GM12878 (cell line): Measurements from ENCODE around the gene MYRF. TPM values are rescaled to one million over a fixed set of nuclear protein-coding genes. Genes with fewer than 3 reads are reported as not detected.

Experiments
- ATF7 ChIP-seq: fragments of 450-650 bp; IDR thresholded peaks from 2 replicates; pipeline ENCODE4 v1.6.1; 2016; ENCODE audit warnings: low read depth, mild to moderate bottlenecking
- BMI1 ChIP-seq: fragments of 450-650 bp; IDR thresholded peaks from 2 replicates; pipeline ENCODE4 v1.6.1; 2016; ENCODE audit warnings: mild to moderate bottlenecking, moderate library complexity, borderline replicate concordance
- CUX1 ChIP-seq: IDR thresholded peaks from 2 replicates; pipeline ENCODE4 v1.6.1; 2012; ENCODE audit warnings: improper control_type of control experiment, low read depth, low read length; ENCODE audit not compliant: insufficient replicate concordance
- ELK1 ChIP-seq: IDR thresholded peaks from 2 replicates; pipeline ENCODE4 v1.6.1; 2012; ENCODE audit warnings: low read depth, low read length, improper control_type of control experiment
- EP300 ChIP-seq, 2 experiments: fragments of 150-350 bp in 1 of 2; IDR thresholded peaks; 2 replicates each; pipeline ENCODE4 v1.6.1; 2011 to 2012; ENCODE audit warnings: low read depth in 2 of 2, low read length in 2 of 2, borderline replicate concordance in 1 of 2, improper control_type of control experiment in 1 of 2, inconsistent platforms in 1 of 2; ENCODE audit not compliant: control insufficient read depth in 1 of 2
- HDGF ChIP-seq: fragments of 450-650 bp; IDR thresholded peaks from 2 replicates; pipeline ENCODE4 v1.6.1; 2016; ENCODE audit warnings: antibody characterized with exemption
- JUNB ChIP-seq: IDR thresholded peaks from 2 replicates; pipeline ENCODE4 v1.6.1; 2016; ENCODE audit warnings: antibody characterized with exemption, mild to moderate bottlenecking
- JUND ChIP-seq: IDR thresholded peaks from 2 replicates; pipeline ENCODE4 v1.6.1; 2012; ENCODE audit warnings: low read depth, mild to moderate bottlenecking, low read length, improper control_type of control experiment, moderate library complexity
- KLF5 ChIP-seq: fragments of 450-650 bp; IDR thresholded peaks from 2 replicates; pipeline ENCODE4 v1.6.1; 2014; ENCODE audit warnings: mild to moderate bottlenecking; ENCODE audit not compliant: partially characterized antibody
- MEF2A ChIP-seq: IDR thresholded peaks from 2 replicates; pipeline ENCODE4 v1.6.1; 2011; ENCODE audit warnings: low read depth, mild to moderate bottlenecking, low read length, moderate library complexity; ENCODE audit not compliant: insufficient read depth
- NFYB ChIP-seq: IDR thresholded peaks from 2 replicates; pipeline ENCODE4 v1.6.1; 2011; ENCODE audit warnings: low read depth, mild to moderate bottlenecking, low read length, improper control_type of control experiment, moderate library complexity; ENCODE audit not compliant: insufficient read depth
- NR2F1 ChIP-seq: fragments of 450-650 bp; conservative IDR thresholded peaks from 2 replicates; pipeline ENCODE4 v1.6.1; 2017; ENCODE audit warnings: mild to moderate bottlenecking
- POU2F2 ChIP-seq: IDR thresholded peaks from 3 replicates; pipeline ENCODE4 v1.6.1; 2011; ENCODE audit warnings: low read depth, mild to moderate bottlenecking, low read length, borderline replicate concordance
- RB1 ChIP-seq: fragments of 450-650 bp; formaldehyde crosslinking; IDR thresholded peaks from 2 replicates; pipeline ENCODE4 v1.6.1; 2017; ENCODE audit warnings: mild to moderate bottlenecking, borderline replicate concordance
- REST ChIP-seq: IDR thresholded peaks from 2 replicates; pipeline ENCODE4 v1.6.1; 2012; ENCODE audit warnings: mild to moderate bottlenecking, low read depth, low read length
- RUNX3 ChIP-seq: IDR thresholded peaks from 2 replicates; pipeline ENCODE4 v1.6.1; 2012; ENCODE audit warnings: low read length, inconsistent platforms
- STAT3 ChIP-seq: IDR thresholded peaks from 2 replicates; pipeline ENCODE4 v1.6.1; 2011; ENCODE audit warnings: low read depth, low read length, improper control_type of control experiment
- TBL1XR1 ChIP-seq: IDR thresholded peaks from 2 replicates; pipeline ENCODE4 v1.6.1; 2012; ENCODE audit warnings: low read depth, low read length, improper control_type of control experiment
- ZNF274 ChIP-seq: IDR thresholded peaks from one replicate; pipeline ENCODE4 v1.8.0; 2011; ENCODE audit not compliant: insufficient read length, insufficient read depth
- polyA plus RNA-seq, 11 experiments: library from polyadenylated mRNA; depleted of rRNA in 4 of 11; unstranded in 6 of 11; stranded (reverse) in 5 of 11; fragments of >200 nt; fragmentation: Nextera tagmentation in 4 of 11; fragmentation: Illumina TruSeq in 1 of 11; extraction: Ambion mirVana in 4 of 11; extraction: Trizol in 1 of 11; gene quantifications; 1 replicate in 1 of 11; 2 replicates in 10 of 11; pipeline versions ENCODE4 v1.2.1 to v1.2.3, GENCODE V29; 2011 to 2016; ENCODE audit warnings: inconsistent platforms in 2 of 11, missing spikeins in 2 of 11, low read depth in 1 of 11
- total RNA-seq, 4 experiments: library from RNA; depleted of rRNA in 3 of 4; stranded (reverse); fragments of >200 nt in 3 of 4; fragmentation: Illumina TruSeq in 1 of 4; extraction: Trizol in 1 of 4; gene quantifications; 2 replicates each; pipeline versions ENCODE4 v1.2.1 to v1.2.3, GENCODE V29; 2013 to 2021

MYRF gene
- total and polyA plus RNA-seq, 10 of the 15 experiments (the other 5 are each of a cell fraction or from before 2014, with no cell fraction given): 0.27 to 15.6 (median 0.89) TPM

GRCh38 chr11:61756452-61757212, 4.2 kb downstream of the MYRF start (continued):
- peak; percentile 82 for TF ChIP-seq CUX1
- TF ChIP-seq KLF5: no peak
- no peak for TF ChIP-seq STAT3
- 0 out of 2 replicates have a peak, but pooled peaks have one; percentile 24 for TF ChIP-seq JUNB
- TF ChIP-seq RB1: peak; percentile 96; the same call in 1 of the 2 replicates
- TF ChIP-seq MEF2A: no peak
- TF ChIP-seq REST: no peak
- TF ChIP-seq POU2F2: peak; percentile 12; the same call in 1 of the 3 replicates
- TF ChIP-seq ZNF274: no peak
- TF ChIP-seq RUNX3: peak; percentile 26; the same call in 1 of the 2 replicates
- TF ChIP-seq BMI1: peak; percentile 48; the same call in 1 of the 2 replicates
- peak; percentile 100 for TF ChIP-seq NR2F1
- TF ChIP-seq EP300 (IDR thresholded peaks at IDR 0.05; ENCODE audit: borderline replicate concordance in 1 of 2, control insufficient read depth in 1 of 2, low read depth in 2 of 2, low read length in 2 of 2): peak; percentile 48 to 49; a peak in 3 of 4 replicates
- peak; percentile 84 for TF ChIP-seq ATF7
- TF ChIP-seq TBL1XR1: peak; percentile 81; the same call in 1 of the 2 replicates
- TF ChIP-seq NFYB: no peak
- TF ChIP-seq ELK1: 0 out of 2 replicates have a peak, but pooled peaks have one; percentile 44
- TF ChIP-seq JUND: peak; percentile 68
- peak; percentile 87 for TF ChIP-seq HDGF
